ENCODE measurements around the gene PCDHA4.

The PCDHA4 gene

DNA sequence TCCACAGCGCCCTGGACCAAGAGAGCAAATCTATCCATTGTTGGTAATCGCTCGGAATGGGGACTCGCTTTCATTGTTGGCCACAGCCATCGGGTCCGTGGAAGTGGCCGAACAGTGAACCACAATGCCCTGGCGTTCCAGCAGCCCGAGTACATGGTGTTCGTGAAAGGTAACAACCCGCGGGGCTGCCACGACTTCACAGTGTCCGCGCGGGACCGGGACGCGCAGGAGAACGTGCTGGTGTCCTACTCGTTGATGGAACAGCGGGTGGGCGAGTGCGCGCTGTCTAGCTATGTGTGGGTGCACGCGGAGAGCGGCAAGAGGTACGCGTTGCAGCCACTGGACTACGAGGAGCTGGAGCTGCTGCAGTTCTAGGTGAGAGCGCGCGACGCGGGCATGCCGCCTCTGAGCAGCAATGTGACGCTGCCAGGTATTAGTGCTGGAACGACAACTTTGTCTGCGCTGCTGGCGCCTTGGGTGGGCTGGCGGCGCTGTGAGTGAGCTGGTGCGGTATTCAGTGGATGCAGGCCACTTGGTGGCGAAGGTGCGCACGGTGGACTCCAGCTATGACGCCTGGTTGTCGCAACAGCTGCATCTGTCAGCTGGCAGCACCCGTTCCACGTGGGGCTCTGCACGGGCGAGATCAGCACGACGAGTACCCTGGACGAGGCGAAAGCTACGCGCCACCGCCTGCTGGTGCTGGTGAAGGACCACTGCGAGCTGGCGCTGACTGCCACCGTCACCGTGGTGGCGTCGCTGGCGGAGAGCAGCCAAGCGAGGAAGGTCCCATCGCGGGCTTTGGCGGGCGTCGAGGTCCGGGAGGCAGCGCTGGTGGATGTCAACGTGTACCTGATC, 55.8 kb downstream of the PCDHA4 start:
- DNase-seq = no peak
